ENCODE measurements around the gene YAF2. TPM values are rescaled to one million over a fixed set of nuclear protein-coding genes. Genes with fewer than 3 reads are reported as not detected.
"Not testable (repeated sequence)": the region's sequence is repeated elsewhere in the genome, so short reads cannot be mapped to it uniquely, and the experiment has no call there.

Gene YAF2
- total and polyA plus RNA-seq, 2 of the 13 experiments (the other 11 are each of a cell fraction or from before 2014, with no cell fraction given): 8.4 to 11.7 TPM

GRCh38 chr12:42216737-42217136 lies 21.3 kb downstream of the YAF2 start (continued):
- no peak for TF ChIP-seq ARID4A (CRISPR knock-in tag; IDR thresholded peaks at IDR 0.05; ENCODE audit: borderline replicate concordance)
- TF ChIP-seq HDAC6 (IDR thresholded peaks at IDR 0.05; ENCODE audit: low read depth, low read length): no peak

GRCh38 chr12:42215759-42216158 lies 22.3 kb downstream of the YAF2 start:
- H3K4me2 ChIP-seq (ENCODE audit: low read depth, low read length); POLR2A ChIA-PET; DNase-seq (ENCODE audit: low spot score); H3K36me3 ChIP-seq (replicated peaks in 1 of 2; ENCODE audit: control insufficient read depth in 1 of 2, insufficient read depth in 2 of 2, low read length in 2 of 2); H3K4me1 ChIP-seq (ENCODE audit: insufficient read depth, low read length); BruUV-seq (replicated peaks); in situ Hi-C loops (cut with HindIII; ENCODE audit: extremely low pct_ligation_motif_present, low pct_unique_long_range_greater_than_20kb); H3K27ac ChIP-seq (ENCODE audit: extremely low read length, insufficient read depth, low read length); H3K27me3 ChIP-seq (ENCODE audit: control insufficient read depth in 1 of 2, insufficient read depth in 2 of 2, low read length in 2 of 2); H3K9ac ChIP-seq (ENCODE audit: insufficient read depth, low read depth, low read length); ATAC-seq; H3K4me3 ChIP-seq (replicated peaks in 1 of 3; ENCODE audit: insufficient read depth in 1 of 3, low read depth in 2 of 3, low read length in 3 of 3); FAIRE-seq; CTCF ChIA-PET (ENCODE audit: low intra/inter-chr PET ratio, low total read pairs); H3K79me2 ChIP-seq (ENCODE audit: insufficient read depth, low read length); H2AFZ ChIP-seq (ENCODE audit: low read length); intact Hi-C loops (cut with micrococcal nuclease; ENCODE audit: unreplicated experiment); H3K9me3 ChIP-seq (ENCODE audit: low read length); H4K20me1 ChIP-seq (ENCODE audit: insufficient read depth, low read length): not testable (repeated sequence)
- 98% methylated on average over 4 of the region's 4 CpGs for WGBS (ENCODE audit: low lambda C conversion rate)

All from HepG2 (cell line).